Ishikawa (cell line): ENCODE measurements around the gene CYP3A7.

ENCODE experiments used
- TAF1 ChIP-seq: IDR thresholded peaks from 2 replicates; pipeline ENCODE4 v1.6.1; 2012; ENCODE audit warnings: low read depth, mild to moderate bottlenecking
- TEAD4 ChIP-seq: IDR thresholded peaks from 2 replicates; pipeline ENCODE4 v1.6.1; 2012
- YY1 ChIP-seq: IDR thresholded peaks from 2 replicates; pipeline ENCODE4 v1.6.1; 2012; ENCODE audit warnings: low read depth

DNA sequence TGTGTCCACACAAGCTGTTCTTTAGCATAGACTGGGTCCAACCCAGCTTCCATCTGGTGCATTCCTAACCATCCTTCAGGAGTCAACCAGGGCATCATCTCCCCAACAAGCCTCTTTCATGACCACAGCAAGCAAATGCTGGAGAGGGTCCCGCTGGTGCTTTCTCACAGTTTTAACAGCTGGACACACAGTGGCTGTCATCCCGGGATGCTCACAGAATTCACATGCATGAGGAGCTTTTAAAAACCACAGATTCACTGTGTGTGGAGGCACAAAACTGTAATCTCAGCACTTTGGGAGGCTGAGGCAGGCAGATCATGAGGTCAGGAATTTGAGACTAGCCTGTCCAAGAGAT lies 6.4 kb upstream of the CYP3A7 start:
- TF ChIP-seq YY1 (no peak), TEAD4 (no peak), TAF1 (no peak)
